Stimulated activated CD4-positive, alpha-beta T cell treated with anti-CD3 and anti-CD28 coated beads, Interleukin-2, amount 100 ng/mL, for 48 hours (primary cell): Measurements from ENCODE around the gene OGFR.

Source experiments
- DNase-seq, 2 donors: peaks; one replicate each; pipeline ENCODE4 v3.0.0-alpha.2; 2020

The OGFR gene

GRCh38 chr20:62827311-62828038, 22.8 kb downstream of the OGFR start:
- DNase-seq: no peak

DNA sequence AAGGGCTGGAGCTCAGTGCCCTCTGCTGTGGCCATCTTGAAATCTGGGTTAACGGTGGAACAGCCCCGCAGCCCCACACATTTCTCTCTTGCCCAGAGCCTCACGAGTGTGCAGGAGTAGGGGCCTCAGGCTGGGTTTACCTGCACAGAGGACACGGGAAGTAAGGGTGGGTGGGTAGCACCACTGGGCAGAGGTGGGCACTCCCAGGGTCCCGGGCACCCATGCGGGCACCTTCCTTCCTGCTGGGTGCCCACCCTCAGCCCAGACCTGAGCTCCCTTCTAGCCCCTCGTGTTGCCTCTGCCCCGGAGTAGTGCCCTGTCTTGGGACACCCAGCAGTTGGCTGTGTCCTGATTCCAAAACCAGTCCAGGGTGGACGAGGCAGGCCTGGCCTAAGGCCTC, 23.4 kb downstream of the OGFR start:
- no peak for DNase-seq

DNA sequence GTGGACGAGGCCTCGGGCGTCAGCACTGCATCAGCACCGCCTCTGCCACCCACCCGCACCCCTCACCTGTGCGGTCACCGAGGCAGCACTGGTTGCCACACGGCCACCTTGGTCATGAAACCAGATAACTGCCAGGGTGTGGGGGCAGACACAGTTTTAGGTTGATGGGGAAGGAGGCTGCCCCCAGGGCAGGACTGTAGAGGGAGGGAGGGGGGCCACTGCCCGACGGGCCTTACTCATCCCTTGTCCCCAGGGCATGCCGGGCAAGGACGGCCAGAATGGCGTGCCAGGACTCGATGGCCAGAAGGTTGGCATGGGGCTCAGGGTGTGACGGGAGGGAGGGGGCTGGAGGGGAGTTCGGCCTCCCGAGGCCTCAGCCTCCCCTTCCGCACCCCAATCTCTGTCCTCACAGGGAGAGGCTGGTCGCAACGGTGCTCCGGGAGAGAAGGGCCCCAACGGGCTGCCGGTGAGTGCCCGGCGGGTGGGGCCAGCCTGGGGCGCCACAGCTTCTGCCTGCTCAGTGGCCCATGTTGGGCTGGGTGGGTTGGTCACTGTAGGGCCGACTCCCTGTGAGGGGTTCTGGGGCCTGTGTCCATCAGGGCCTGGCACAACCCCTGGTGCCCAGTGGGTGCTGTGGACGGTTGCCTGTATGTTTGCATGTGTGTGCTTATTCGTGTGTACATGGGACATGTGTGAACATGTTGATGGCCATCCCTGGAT, 24.0 kb downstream of the OGFR start:
- DNase-seq: no peak

DNA sequence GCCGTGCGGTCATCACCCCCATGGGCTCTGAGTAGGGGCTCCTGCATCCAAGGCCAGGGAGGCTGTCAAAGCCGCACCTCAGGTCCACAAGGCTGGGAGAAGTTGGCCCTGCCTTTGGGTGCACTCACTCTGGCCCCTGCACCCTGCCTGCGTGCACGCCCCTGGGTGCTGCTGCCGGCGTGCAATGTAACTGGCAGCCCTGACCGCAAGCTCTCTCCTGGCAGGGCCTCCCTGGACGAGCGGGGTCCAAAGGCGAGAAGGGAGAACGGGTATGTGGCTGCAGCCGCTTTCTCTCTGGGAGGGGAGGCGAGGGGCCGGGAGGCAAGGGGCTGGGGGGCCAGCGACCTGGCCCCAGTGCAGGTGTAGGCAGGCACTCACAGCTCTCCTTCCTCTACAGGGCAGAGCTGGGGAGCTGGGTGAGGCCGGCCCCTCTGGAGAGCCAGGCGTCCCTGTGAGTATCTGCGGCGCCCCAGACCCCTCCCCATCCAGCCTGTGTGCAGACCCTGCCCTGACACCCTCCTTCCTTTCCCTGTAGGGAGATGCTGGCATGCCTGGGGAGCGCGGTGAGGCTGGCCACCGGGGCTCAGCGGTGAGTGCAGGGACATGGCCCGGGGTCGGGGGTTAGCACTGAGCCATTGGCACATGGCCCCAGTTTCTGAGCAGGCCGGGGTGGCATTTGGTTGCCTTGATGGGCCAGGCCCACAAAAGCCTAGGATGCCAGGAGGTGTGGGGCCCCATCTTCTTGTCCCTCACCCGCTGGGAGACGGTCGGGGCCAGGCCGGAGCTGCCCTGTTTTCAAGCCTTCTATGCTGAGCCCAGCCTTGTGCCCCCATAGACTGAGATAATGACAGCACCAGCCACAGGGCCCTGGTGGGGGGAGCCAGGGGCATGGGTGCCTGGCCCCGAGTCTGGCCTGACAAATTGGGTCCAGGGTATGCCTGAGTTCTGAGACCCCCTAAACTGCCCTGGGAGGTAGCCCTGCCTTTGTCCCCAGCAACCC, 24.9 kb downstream of the OGFR start:
- no peak for DNase-seq

DNA sequence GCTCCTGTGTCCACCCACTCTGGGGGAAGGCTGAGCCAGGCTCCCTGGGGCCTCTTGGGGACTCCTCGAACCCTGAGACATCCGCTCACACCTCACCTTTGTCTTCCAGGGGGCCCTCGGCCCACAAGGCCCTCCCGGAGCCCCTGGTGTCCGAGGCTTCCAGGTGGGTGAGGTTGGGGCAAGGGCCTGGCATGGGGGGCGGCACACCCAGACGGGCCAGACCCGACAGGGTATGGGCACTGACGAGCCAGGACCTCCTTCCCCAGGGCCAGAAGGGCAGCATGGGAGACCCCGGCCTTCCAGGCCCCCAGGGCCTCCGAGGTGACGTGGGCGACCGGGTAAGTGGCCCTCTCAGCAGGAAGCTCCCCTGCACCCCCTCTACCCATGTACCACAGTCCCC, 25.6 kb downstream of the OGFR start:
- no peak for DNase-seq

DNA sequence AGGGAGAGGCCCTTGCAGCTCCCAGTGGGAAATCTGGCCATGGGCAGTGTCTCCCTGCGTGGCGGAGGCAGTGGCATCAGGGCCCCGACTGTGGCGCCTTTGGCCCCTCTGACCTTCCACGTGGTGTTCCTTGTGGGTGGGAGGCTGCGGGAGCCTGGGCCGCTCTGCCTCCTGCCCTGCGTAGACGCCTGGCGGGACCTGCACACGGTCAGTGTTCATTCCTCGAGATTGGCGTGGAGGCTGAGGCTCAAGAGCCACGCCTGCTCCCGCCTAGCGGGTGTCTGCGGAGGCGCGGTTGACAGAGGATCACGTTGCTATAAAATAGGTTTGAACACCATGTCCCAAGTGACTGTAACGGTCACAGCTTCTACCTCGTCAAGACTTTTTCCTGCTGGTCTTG, 26.2 kb downstream of the OGFR start:
- no peak for DNase-seq

DNA sequence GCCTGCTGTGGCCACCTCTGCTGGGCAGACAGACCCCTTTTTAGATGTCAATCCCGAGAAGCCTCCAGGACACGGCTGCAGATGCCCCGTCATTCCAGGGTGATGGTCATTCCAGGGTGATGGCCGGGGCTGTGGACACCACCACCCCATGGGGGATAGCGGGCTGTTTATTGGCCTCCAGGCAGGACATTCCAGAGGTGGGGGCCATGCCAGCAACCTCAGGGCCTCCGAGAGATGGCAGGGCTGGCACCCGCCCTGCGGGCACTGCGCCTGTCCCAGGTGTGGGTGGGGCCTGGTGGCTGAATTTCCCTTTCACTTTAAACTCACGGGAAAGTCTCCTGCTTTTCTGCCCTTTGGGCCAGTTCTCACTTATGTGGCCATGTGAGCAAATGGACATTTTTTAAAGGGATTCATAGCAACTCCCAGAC, 26.7 kb downstream of the OGFR start:
- no peak for DNase-seq

DNA sequence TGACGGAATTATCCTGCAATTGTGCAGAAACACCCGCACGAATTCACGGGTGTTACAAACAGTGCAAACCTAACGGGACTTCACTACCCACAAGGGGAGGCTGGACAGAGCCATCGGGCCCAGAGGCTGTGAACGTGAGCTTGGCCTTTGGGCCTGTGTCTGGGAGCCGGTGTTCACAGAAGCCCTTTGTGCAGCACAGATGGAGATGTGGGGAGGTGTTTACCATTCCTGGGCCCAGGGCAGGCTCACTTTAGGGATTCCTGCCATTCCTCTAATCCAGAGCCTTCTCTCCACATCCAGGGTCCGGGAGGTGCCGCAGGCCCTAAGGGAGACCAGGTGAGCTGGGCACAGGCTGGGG, 27.2 kb downstream of the OGFR start:
- no peak for DNase-seq

- no peak for DNase-seq
Measured at GRCh38 chr20:62832212-62832922, 27.7 kb downstream of the OGFR start.

DNA sequence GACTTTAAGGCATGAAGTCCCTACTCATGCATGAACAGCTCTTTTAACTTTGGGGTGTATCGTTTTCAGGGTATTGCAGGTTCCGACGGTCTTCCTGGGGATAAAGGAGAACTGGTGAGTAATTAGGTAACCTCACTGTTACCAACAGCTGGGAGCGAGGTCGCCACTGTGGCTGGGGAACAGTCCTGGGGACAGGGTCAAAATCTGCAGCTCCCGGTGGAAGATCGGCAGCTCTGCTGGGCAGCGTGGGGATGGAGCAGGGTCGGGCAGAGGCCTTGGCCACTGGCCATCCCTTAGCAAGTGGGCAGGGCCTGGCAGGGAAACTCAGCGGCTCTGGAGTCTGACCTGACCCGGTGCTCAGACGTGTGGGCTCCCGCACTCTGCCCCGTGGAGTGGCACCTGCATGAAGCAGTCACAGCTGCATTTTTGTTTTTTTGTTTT, 28.3 kb downstream of the OGFR start:
- DNase-seq: no peak

- DNase-seq: no peak
Measured at GRCh38 chr20:62834967-62835730, 30.5 kb downstream of the OGFR start.

GRCh38 chr20:62835931-62836861, 31.6 kb downstream of the OGFR start:
- no peak for DNase-seq

DNA sequence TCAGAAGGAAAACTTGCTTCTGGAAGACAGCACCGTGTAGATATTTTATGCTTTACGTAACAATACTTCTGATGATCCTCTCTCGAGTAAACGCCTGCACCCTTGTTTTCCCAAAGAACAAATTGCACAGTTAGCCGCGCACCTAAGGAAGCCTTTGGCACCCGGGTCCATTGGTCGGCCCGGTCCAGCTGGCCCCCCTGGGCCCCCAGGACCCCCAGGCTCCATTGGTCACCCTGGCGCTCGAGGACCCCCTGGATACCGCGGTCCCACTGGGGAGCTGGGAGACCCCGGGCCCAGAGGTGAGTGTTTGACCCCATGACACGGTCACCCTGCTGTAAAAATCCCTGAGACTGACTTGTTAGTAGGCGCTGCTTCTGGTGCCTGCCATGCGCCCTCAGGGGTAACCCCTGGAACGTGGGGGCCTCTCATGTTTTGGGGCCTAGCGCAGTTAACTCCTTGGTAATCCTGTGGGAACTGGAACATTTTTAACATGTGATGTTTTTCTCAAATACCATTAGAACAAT, 32.4 kb downstream of the OGFR start:
- no peak for DNase-seq

- no peak for DNase-seq
Measured at GRCh38 chr20:62837790-62838127, 33.1 kb downstream of the OGFR start.

- no peak for DNase-seq
Measured at GRCh38 chr20:62838128-62838891, 33.7 kb downstream of the OGFR start.

DNA sequence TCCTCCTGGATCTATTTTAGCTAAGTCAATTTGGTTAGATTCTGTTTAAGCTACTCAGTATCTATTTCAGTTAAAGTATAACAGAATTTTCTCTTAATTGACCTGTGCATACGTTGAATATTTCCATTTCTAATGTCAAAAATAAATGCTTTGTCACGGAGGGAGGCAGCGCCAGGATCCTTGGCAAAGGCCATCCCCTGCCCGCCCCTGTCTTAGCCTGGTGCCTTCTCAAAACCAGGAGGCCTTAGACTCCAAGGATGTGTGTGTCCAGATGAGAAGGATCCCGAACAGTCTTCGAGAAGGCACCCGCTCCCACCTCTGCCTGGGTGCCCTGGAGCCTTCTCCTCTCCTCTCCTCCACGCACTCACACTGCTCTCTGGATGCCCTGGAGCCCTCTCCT, 34.6 kb downstream of the OGFR start:
- DNase-seq: no peak

DNA sequence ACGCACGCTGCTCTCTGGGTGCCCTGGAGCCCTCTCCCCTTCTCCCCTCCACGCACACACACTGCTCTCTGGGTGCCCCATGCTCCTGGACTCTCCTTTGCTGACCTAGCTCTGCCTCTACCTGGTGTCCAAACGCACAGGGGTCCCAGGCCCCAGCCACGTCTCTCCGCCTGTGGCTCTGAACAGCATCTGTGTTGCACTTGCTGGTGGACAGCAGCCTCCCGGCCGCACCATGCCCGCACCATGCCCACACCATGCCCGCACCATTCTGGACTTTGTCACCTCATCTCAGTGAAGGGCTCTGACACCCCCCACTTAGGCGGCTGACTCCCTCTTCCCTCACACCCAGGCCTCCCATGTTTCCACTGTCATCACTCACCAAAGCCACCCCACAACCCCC, 35.2 kb downstream of the OGFR start:
- DNase-seq: no peak

GRCh38 chr20:62840244-62841197, 35.9 kb downstream of the OGFR start:
- no peak for DNase-seq
